GM21786 (cell line): ENCODE data around the gene TLK1.
A peak's percentile ranks its signal among the peaks of the same experiment; 100 is the strongest.

Experiments used
- ATAC-seq: cut with Tn5 transposase; IDR thresholded peaks from one replicate; pipeline ENCODE4 v1.9.1; 2021; ENCODE audit not compliant: unreplicated experiment

TLK1 gene

DNA sequence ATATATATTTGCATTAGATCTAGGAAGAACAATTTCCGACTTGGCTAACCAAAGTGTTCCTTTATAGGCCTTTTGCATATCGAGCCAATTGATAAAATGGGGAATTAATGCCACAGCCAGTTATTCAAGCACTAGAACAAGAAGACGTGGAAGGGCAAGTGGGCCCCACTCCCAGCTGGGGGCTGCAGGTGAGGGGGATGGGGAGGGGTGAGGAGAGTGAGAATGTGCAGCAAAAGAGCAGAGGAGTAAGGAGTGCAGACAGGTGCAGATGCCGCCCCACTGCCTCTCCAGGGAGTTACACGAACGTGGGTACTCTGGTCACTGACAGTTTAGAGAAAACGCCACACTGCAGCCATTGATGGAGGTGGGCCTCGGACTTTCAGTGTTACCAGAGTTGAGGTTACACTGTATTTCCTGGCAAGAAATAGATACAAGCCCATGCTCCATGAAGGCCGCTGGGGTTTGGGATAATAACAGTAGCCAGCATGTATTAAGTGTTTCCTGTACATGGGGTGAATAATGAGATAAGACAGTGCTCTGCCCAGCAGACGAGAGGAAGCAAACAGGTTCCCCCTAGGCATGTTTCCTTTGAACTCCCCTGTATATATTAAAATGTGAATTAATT is 190.7 kb downstream of the TLK1 start:
- ATAC-seq: no peak

DNA sequence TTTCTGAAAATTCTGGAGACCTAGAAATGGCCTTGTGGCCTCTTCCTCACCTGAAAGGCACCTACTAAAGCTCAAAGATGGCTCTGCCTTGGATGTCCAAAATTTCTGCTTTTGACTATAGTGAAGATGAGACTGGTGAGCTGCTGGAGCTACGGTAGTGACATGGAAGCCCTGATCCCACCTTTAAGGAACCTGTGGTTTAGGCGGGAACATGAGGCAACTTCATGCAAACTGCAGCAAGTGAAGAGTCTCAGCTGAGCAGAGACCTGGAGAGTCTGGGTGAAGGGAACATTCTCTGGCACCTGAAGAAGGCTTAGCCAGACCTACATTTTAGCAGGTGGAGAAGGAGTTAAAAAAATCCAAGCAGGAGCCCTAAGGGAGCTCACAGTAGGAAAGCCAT is 191.7 kb downstream of the TLK1 start:
- ATAC-seq: no peak

DNA sequence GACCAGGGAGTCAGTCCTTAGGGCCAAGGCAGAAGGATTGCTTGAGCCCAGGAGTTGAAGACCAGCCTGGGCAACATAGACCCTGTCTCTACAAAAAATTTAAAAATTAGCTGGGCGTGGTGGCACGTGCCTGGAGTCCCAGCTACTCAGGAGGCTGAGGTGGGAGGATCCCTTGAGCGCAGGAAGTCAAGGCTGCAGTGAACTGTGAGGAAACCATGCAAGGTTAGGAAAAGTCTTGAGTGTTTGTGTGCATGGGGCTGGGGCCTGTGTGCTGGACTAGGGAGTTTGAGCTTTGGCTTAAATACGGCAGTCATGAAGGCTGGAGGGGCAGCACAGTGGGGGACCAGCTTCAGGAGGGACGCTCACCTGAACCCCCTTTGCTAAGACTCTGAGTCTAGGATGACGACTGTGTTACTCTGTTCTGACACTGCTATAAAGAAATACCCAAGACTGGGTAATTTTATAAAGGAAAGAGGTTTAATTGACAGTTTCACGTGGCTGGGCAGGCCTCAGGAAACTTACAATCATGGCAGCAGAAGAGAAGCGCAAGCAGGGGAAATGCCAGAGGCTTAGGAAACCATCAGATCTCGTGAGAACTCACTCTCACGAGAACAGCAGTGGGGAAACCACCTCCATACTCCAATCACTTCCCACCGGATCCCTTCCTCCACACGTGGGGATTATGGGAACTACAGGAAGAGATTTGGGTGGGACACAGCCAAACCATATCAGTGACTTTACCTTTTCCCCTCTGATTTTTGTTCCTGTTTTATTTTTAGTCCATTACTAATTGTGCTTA is 192.3 kb downstream of the TLK1 start:
- ATAC-seq: no peak

- no peak for ATAC-seq
Measured at GRCh38 chr2:170967553-170967952, 193.1 kb downstream of the TLK1 start.

DNA sequence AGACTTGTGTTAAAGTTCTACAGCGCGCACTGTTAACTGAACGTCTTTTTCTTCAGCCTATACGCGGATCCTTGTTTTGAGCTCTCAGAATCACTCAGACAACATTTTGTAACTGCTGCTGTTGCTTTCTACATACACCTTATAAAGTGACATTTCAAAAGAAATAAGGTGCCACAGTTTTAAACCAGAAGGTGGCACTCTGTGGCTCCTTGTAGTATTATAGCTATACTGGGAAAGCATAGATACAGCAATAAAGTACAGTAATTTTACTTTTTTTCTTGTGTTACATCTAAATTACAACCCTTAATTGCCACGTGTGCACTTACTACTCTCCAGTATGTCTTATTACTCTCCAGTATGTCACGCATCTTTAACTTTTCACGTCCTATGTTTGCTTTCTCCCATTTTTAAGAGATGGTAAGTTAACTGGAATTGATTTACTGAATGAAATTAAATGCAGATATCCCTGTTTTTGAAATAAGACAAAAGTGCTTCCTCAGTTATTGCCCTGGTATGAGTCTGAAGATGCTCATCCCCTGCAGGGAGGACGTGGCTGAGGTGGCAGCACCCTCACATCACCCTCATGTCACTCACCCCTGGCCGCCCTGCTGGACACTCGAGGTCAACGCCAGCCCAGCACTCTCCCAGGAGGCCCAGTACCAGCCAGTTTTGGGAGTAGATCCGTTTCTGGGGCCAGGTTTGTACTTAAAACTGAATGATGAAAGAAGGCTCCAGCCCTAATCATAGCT is 193.9 kb downstream of the TLK1 start:
- no peak for ATAC-seq

DNA sequence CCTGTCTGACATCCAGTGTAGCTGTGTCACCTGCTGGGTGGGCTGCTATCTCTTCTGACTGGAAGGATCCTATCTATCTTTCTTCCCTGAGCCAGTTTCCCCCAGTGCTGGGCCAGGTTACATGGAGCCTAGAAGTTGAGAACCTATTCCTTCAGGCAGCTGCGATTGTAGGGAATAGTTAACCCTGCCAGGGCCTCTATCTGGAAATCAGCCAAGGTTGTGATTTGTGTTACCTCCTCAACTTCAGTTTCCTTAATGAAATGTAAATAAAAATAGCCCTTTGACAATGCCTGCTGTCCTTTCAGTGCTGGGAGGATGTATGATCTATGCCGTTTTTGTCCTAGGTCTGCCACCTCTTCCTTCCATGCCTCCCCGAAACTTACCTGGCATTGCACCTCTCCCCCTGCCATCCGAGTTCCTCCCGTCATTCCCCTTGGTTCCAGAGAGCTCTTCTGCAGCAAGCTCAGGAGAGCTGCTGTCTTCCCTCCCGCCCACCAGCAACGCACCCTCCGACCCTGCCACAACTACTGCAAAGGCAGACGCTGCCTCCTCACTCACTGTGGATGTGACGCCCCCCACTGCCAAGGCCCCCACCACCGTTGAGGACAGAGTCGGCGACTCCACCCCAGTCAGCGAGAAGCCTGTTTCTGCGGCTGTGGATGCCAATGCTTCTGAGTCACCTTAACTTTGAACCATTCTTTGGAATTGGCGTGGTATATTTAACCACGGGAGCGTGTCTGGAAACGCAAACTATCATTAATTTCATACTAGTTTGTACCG is 195.1 kb downstream of the TLK1 start:
- ATAC-seq: no peak

DNA sequence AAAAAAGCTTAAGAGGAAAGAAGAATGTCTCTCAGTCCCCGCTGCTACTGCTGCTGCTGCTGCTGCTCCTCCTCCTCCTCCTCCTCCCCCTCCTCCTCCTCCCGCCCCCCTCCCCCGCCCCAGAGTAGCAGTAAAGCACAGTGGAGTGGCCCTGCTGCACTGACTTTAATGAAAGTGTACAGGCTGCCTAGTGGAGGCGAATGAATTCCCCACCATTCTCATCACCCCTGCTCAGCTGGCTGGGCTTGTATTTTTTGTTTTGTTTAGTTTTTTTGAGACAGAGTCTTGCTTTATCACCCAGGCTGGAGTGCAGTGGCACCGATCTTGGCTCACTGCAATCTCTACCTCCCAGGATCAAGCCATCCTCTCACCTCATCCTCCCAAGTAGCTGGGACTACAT is 197.3 kb downstream of the TLK1 start:
- no peak for ATAC-seq

DNA sequence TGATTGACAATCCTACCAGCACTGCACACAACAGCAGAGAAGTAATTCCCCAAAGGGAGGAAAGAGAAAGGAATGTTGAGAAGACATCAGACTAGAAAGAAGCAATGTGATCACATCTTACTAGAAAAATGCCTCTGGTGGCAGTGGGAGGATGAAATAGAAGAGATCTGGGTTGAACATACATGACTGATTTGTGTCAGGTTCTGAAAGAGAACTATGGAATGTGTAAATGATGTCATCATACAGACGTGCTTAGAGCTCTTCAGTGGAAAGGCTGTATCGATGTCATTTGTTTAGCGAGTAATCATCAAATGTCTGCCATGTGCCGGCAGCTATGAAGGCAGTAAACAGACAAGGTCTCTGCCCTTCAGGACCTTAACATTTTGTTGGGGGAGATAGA is 206.8 kb downstream of the TLK1 start:
- ATAC-seq: no peak

GRCh38 chr2:170950221-170950761 is 210.4 kb downstream of the TLK1 start:
- peak; percentile 84 for ATAC-seq

GRCh38 chr2:170949415-170949814 is 211.3 kb downstream of the TLK1 start:
- no peak for ATAC-seq

DNA sequence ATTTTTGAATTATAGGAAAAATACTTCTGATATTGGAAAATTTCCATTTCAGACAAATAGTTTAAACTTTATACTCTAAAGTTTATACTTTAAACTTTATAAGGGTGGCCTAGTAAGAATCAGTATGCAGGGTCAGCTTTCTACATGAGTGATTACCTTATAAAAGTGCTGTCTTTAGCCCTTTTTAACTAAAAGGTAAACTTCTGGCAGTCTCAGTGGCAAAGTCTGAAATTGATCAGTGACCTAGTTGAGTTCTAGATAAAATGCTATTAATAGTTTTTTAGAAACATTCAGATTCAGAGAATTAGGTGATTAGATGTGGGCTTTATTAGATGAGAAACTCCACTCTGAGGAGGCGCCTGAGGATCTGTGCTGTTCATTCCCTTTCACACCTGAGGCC is 216.1 kb downstream of the TLK1 start:
- no peak for ATAC-seq

DNA sequence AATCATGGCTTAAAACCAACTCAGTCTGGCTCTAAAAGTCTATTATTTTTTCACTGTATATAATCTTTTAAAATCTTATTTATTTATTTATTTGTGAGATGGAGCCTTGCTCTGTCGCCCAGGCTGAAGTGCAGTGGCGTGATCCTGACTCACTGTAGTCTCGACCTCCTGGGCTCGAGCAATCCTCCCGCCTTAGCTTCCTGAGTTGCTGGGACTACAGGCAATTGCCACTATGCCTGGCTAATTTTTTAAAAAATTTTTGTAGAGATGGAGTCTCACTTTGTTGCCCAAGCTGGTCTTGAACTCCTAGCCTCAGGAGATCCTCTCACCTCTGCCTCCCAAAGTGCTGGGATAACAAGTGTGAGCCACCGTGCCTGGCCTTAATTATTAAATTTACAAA is 217.1 kb downstream of the TLK1 start:
- ATAC-seq: no peak

GRCh38 chr2:170943041-170943440 is 217.7 kb downstream of the TLK1 start:
- no peak for ATAC-seq

DNA sequence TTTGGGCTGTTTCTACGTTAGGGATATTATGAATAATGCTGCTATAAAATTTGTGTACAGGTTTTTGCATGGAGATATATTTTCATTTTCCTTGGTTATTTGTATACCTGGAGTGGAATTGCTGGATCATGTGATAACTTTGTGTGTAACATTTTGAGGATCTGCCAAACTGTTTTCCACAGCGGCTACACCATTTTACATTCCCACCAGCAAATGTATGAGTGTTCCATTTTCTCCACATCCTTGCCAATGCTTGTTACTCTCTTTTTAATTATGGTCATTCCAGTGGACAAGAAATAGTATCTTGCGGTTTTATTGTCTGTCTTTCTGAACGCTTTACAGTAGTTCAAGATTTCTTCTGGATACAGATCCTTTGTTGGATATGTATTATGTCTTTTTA is 218.1 kb downstream of the TLK1 start:
- no peak for ATAC-seq
